ENCODE measurements around the gene CITED4.

The CITED4 gene

DNA sequence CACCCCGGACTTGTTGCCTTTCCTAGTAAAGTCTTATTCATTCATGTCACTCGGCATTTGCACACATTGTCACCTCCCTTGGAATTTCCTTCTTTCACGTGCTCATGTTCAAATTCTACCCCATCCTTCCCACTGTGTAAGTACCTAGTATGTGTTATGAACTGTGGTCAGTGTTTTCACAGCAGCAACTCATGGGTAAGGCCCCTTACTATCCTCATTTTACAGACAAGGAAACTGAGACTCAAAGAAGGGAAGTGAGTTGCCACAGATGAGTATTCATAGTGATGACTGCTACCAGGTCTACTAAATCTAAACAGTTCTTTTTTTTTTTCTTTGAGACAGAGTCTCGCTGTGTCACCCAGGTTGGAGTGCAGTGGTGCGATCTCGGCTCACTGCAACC lies 10.5 kb downstream of the CITED4 start:
- DNase-seq: no peak

DNA sequence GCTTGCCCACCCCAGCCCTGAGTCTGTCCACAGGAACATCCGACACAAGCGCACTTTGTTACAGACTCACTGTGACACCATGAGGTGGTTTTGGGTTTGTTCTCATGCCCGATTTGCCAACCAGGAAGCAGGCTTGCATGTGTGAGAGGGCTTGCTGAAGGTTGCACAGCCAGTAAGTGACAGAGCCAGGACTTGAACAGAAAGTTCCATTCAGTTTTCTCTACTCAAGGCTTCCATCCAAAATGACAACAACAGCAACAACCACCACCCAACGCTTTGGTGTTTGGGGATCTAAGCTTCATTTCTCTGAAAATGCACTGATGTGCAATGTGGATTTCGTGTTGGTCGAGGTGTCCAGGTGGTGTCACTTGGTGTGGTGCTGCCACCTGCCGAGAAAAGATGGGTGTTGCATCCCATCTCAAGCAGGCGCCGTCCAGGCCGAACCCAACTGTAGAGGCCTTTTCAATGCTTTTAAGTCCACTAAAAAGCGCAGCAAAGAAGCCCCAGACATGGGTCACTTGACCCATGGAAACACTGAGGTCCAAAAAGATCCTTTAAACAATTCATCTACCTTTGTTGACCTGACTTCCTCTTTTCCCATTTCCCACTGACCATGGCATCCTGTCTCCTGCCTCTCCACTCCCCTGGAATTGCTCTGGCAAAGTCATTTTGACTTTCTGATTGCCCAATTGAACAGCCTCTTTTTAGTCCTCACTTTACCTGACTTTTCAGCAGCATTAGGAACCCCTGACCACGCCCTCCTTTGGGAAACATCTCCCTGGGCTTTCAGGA lies 12.2 kb downstream of the CITED4 start:
- DNase-seq: no peak

DNA sequence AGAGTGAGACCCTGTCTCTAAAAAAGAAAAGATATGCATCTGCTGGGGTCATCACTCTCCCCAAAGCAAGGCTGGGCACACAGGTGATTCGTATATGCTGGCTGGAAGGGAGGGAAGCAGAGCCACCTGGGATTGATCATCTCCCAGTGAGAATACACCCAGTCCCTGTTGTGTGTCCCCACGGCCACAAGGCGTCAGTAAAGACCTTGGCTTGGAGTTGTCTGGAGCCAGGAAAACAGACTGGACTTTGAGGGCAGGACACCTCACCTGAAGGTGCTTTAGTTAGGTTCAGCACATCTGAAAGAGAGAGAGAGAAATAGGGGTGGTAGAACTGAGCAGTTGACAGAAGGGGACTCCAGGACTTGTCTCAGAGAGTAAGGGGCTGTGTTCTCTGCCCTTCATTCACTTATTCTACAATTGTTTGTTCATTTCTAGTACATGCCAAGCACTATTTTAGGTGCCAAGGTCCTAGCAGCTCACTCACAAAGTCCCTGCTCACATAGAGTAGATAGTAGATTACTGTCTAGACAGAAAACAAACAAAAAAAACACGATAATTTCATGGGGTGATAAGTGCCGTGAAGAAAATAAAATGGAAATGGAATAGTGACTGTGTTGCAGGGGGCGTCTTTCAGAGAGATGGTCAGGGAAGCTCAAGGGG lies 13.5 kb downstream of the CITED4 start:
- peak; percentile 11 for DNase-seq

DNA sequence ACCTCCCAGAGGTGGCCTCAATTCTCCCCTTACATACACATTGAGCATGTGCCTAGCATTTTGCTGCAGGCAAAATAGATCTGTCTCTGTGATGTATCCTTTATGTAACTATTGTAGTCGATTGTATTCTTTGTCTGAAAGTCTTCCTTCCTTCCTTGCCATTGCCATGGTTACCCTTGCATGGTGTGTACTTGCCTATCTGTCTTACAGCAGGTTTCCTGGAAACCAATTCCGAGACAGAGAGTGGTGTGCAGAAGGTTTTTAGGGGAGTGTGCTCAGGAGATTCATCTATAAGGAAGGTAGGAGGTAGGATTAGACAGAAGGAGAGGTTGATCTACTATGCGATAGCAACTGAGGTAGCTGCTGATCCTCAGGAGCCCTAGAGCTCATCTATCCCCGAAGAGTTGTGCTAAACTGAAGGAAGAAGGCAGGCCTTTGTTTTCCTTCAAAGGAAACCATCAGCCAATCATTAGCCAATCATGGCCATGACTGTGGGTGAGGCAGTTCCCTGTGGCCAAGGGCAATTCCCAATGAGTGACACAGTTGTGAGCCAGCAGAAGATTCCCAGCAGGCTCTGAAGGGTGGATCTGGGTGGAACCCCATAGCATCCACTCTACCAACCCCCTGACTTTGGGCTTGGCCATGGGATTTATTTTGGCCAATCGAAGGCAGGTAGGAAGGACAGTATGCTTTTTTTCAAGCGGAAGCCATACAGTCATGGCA lies 15.0 kb downstream of the CITED4 start:
- DNase-seq: no peak

DNA sequence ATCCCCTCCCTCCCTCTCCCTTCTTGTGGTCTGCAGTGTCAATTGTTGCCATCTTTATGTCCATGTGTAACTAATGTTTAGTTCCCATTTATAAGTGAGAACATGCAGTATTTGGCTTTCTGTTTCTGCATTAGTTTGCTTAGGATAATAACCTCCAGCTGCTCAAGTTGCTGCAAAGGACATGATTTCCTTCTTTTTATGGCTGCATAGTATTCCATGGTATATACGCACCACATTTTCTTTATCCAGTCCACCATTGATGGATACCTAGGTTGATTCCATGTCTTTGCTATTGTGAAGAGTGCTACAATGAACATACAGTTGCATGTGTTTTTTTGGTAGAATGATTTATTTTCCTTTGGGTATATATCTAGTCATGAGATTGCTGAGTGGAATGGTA lies 16.3 kb downstream of the CITED4 start:
- no peak for DNase-seq

DNA sequence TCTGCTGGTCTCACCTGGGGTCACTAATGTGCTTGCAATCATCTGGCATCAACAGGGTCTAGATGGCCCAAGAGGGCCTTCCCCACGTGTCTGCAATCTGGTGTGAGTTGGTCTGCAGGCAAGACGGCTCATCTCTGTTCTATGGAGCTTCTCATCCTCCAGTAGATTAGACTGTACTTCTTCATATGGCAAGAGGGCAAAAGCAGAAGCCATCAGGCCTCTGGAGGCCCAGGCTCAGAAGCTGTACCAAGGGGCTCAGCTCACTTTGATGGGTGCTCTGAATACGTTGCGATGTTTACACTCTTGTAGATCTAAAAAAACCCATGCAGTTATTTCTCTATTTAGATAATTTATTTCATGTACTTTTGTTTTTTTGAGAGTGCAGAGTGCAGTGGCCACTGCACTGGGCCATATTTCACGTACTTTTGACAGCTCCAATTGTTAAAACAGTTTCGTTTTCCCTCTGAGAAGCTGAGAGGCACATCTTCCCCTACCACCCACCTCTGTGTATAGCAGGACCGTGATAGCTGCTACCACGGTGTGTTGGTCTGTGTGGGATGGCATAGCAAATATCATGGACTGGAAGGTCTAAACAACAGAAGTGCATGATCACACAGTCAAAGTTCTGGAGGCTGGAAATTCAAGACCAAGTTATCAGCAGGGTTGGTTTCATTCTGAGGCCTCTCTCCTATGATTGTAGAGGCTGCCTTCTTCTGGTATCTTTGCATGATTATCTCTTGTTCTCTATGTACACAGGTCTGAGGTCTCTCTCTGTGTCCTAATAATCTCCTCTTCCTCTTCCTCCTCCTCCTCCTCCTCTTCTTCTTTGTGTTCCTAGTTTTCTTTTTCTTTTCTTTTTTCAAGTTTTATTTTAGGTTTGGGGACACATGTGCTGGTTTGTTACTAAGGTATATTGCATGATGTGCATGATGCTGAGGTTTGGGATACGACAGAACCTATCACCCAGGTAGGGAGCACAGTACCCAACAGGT lies 17.0 kb downstream of the CITED4 start:
- DNase-seq: no peak

DNA sequence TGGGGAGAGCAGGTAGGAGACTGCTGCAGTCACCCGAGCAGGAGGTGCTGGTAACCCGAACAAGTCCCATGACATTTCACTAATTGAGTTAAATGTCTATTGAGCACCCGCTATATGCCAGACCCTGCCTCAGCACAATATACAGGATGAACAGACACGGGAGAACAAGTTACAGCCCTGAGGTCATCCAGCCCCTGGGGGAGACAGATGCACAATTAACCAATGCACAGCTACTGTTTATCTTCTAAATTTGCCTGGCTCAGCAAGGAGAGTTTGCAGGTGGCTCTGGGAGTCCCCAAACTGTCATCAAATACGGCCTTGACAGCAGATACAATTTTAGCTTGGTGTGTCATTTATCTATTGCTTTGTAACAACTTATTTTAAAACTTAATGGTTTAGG lies 18.1 kb downstream of the CITED4 start:
- no peak for DNase-seq

DNA sequence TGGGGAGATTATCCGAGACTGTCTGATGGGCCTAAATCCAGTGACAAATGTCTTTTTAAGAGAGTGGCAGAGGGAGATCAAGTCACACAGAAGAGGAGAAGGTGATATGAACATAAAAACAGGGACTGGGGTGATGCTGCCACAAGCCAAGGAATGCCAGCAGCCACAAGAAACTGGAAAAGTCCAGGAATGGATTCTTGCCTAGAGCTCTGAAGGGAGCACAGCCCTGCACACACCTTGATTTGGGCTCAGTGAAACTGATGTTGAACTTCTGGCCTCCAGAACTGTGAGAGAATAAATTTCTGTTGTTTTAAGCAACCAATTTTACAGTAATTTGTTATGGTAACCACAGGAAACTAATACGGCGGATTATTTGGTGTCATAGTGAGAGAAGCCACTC lies 19.5 kb downstream of the CITED4 start:
- no peak for DNase-seq

DNA sequence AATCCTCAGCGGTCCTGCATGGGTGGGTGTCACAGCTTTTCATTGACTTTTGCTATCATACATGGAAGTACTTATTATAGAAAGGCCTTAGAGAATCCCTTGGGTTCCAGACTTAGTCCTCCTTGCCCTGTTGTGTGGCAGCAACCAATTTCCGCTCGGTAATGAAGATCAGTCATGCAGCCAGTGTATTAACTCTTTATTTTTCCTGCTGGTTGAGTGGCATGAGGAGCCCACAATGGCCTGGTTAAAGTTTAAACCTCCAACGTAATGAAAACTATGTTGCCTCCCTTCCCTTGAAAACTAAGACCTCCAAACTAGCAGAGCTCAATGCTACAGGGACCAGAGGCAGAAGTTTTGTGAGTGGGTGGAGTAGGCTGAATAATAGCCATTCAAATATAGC lies 20.0 kb downstream of the CITED4 start:
- DNase-seq: no peak

DNA sequence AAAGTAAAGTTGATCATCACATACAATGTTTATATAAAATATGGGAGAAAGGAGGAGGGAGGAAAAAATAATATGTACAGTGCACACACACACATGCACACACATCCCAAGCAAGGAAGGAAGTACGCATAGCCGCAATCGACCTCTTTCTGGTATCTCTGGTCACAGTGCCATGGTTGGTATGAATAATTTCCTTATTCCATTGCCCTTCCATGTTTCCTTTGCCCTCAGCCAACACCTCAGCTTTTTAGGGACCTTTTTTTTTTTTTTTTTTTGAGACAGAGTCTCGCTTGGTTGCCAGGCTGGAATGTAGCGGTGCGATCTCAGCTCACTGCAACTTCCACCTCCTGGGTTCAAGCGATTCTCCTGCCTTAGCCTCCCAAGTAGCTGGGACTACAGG lies 20.6 kb downstream of the CITED4 start:
- DNase-seq: no peak

DNA sequence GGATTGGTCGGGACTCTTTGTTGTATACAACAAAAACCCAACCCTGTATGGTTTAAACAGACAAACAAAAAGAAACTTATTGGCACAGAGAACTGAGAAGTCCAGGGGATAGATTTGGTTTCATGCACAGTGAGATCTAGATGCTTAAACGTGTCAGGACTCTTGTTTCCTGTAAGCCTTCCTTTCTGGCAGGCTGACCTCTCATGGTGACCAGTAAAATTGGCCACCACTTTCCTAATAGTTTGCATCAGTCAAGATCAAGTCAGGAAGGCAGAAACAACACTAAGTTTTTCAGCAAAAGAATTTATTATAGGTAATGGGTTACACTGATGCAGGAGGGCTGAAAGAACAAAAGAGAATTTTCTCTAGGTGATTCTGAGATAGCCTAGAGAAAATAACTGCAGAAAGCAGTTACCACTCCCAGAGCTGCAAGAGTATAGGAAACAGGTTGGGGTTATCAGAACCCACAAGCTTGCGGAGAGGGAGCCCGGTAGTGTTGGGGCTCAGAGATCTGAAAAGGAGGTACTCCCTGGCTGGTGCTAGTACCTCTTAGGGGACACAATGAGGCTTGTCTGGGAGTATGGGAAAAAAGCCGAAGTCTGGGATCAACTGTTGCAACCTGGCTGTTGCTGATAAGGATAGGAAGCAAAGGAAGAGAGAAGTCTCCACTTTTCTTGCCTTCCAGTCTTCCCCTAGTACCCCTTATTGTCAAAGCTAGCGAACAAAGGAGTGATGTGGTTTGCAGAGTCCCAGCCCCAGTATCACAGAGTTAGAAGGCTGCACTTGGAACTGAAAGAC lies 21.4 kb downstream of the CITED4 start:
- no peak for DNase-seq

DNA sequence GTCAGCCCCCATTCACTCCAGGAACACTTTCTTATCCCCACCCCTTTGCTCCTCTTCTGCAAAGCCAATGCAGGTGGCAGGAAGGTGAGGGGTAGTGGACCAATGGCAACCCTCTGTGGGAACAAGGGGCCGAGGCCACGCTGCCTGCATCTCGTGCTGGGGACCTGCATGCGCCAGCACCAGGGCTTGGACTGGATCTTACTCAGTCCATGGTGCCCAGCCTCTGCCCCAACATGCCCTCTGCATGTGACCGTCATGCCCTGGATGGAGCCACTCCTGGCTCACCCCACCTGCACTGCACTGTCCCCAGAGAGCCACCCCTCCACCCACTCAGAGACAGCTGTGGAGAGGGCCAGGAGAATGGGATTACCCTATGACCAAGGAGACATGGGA lies 22.2 kb downstream of the CITED4 start:
- no peak for DNase-seq

DNA sequence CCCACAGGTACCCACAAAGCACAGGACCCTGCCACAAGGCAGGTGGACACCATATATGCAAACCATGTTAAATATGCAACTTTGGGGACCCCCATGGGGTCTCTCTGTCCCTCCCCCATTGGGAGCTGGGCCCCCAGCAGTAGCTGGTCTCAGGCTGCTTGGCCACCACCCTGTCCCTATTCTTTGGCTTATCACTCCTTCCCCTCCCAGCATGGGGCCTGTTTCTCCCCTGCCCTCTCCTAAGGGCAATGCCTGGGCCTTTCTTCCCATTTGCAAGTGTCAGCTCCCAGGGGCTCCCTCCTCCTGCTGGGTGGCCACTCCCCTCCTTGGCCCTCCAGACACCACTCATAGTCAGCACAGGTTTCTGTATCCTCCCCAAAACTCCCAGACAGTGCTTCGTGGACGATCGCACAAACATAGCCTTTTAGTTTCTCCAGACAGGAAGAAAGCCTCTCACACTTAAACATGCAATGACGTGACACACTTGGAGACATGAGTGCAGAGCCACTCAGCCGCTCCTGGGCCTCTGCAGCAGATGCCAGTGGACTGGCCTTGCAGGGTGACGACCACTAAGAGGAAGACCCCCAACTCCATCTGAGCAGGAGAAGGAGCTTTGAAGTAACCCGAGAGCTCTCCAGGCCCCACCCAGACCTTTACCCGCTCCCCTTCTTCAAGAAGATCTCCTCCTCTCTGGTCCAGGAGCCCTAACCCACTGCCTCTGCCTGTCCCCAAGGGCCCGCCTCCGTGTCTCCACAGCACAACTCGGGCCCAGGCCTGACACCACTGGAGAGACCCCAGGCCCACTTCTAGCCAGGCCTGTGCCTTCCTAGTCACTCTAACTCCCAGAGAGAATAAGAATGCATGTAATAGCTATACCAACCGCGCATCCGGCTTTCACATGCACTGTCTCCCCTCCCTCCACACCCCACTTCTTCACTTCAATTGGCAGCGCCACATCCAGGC lies 22.9 kb downstream of the CITED4 start:
- no peak for DNase-seq

DNA sequence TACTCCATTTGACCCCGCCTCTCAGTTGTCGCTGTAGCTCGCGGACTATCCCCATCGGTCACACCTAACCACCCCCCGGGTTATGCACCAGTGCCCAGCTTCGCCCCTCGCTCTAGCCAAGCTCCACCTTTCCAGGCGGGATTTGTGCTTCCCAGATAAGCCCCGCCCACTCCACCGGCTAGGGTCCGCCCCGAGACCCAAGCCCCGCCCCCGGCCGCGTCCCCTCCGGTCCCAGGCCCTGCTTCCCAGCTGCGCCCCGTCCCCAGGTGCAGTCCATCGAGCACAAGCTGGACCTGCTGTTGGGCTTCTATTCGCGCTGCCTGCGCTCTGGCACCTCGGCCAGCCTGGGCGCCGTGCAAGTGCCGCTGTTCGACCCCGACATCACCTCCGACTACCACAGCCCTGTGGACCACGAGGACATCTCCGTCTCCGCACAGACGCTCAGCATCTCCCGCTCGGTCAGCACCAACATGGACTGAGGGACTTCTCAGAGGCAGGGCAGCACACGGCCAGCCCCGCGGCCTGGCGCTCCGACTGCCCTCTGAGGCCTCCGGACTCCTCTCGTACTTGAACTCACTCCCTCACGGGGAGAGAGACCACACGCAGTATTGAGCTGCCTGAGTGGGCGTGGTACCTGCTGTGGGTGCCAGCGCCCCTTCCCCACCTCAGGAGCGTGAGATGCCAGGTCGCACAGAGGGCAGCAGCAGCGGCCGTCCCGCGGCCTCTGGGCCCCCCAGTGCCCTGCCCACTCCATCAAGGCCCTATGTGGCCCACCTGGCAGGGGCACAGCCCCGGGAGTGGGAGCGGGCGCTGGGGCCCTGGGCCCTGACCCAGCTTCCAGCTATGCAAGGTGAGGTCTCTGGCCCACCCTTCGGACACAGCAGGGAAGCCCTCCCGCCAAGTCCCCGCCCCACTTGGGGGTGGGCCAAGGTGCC lies 23.9 kb downstream of the CITED4 start:
- no peak for DNase-seq

DNA sequence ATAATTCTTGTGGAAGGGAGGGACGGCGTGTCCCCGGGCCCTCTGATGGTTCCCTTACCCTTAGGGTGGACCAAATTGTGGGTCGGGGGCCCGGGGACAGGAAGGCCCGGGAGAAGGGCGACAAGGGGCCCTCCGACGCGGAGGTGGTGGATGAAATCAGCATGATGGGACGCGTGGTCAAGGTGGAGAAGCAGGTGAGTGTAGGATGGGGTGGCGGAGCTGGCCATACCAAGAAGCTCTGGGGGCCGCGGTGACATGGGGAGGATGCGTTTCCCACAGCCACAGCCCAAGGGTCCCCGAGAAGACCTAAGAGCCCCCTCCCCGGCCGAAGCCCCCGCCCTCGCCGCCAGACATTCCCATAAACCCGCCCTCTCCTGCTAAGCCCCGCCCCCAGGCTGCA lies 24.6 kb downstream of the CITED4 start:
- DNase-seq: no peak

DNA sequence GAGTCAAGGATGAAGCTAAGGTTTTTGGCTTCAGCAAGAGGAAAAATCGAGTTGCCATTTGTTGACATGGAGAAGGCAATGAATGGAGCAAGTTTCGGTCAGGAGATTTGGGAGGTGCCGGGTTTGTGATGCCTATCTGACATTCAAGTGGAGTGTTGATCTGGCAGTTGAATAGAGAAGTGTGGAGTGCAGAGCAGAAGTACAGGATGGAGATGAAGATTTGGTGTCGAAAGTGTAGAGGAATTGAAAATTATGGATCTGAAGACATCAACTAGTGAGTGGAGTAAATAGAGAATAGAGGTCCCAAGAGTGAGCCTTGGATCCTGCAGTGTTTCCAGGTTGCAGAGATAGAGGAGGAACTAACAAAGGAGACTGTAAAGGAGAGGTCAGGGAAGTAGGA lies 25.9 kb downstream of the CITED4 start:
- DNase-seq: no peak

DNA sequence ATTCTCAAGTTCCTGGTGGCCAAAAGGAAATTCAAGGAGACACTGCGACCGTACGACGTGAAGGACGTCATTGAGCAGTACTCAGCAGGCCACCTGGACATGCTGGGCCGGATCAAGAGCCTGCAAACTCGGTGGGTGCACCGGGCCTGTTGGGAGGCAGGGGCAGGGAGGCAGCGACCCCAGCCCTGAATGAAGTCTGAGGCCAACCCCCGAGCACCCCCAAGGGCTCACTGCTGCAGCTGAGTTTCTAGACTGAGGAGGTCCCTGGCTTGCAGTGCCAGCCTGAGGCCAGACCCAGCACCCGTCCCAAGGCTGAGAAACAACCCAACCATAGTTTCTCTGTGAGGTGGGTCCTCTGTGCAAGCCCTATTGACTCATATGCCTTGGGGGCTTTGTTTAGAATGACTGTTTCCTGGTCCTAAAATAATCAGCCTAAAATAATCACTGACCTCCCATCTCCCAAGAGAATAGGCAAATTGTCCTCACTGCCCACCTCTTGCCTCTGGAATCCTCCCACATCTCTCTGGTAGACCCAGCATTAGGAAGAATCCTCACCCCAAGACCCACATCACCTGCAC lies 27.1 kb downstream of the CITED4 start:
- no peak for DNase-seq

DNA sequence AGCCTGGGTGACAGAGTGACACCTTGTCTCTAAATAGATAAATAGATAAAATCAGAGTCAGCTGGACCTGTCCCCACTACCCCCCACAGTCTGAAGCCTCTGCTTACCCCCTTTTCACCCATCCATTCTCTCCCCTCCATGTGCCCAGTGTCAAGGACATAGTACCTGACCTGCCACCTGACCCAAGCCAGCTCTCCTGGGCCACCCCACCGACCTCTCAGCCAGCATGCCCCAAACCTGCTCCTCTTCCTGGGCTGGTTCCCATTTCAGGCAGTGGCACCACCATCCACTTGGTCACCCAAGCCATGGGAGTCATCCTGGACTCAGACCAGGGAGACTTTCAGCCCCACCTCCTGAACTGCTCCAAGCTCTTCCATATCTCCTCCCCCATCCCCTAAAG lies 28.2 kb downstream of the CITED4 start:
- DNase-seq: no peak

All from NCI-H446 treated with DMSO at 0.1 percent for 48 hours (cell line).